GM19467 (cell line): Measurements from ENCODE around the gene GAS6.
"Not testable (repeated sequence)": the region's sequence is repeated elsewhere in the genome, so short reads cannot be mapped to it uniquely, and the experiment has no call there.

Source experiments
- ATAC-seq: cut with Tn5 transposase; IDR thresholded peaks from one replicate; pipeline ENCODE4 v1.9.1; 2021; ENCODE audit warnings: mild to moderate bottlenecking, moderate library complexity; ENCODE audit not compliant: unreplicated experiment

GAS6 gene

GRCh38 chr13:113842336-113843062 is 21.4 kb downstream of the GAS6 start:
- no peak for ATAC-seq

GRCh38 chr13:113841353-113841650 is 22.6 kb downstream of the GAS6 start:
- no peak for ATAC-seq

- ATAC-seq: no peak
Measured at GRCh38 chr13:113840541-113841352, 23.1 kb downstream of the GAS6 start.

- ATAC-seq: no peak
Measured at GRCh38 chr13:113839536-113840204, 24.2 kb downstream of the GAS6 start.

- ATAC-seq: no peak
Measured at GRCh38 chr13:113838711-113839201, 25.1 kb downstream of the GAS6 start.

- no peak for ATAC-seq
Measured at GRCh38 chr13:113837560-113838355, 26.1 kb downstream of the GAS6 start.

GRCh38 chr13:113836768-113837559 is 26.9 kb downstream of the GAS6 start:
- ATAC-seq: no peak

- ATAC-seq: no peak
Measured at GRCh38 chr13:113835461-113836270, 28.2 kb downstream of the GAS6 start.

- ATAC-seq: no peak
Measured at GRCh38 chr13:113834496-113835200, 29.2 kb downstream of the GAS6 start.

- not testable (repeated sequence) for ATAC-seq
Measured at GRCh38 chr13:113834006-113834405, 29.9 kb downstream of the GAS6 start.

GRCh38 chr13:113833111-113833830 is 30.6 kb downstream of the GAS6 start:
- ATAC-seq: no peak

- ATAC-seq: no peak
Measured at GRCh38 chr13:113832631-113833030, 31.2 kb downstream of the GAS6 start.

- no peak for ATAC-seq
Measured at GRCh38 chr13:113832205-113832604, 31.7 kb downstream of the GAS6 start.

- no peak for ATAC-seq
Measured at GRCh38 chr13:113831061-113831460, 32.8 kb downstream of the GAS6 start.

- not testable (repeated sequence) for ATAC-seq
Measured at GRCh38 chr13:113830426-113830950, 33.4 kb downstream of the GAS6 start.

GRCh38 chr13:113828282-113828825 is 35.5 kb downstream of the GAS6 start:
- ATAC-seq: no peak

GRCh38 chr13:113827021-113827420 is 36.9 kb downstream of the GAS6 start:
- ATAC-seq: no peak
